GM12891 (cell line): Measurements from ENCODE around the gene SPATA9.

Source experiments
- PAX5 ChIP-seq: IDR thresholded peaks from 2 replicates; pipeline ENCODE4 v1.6.1; 2011; ENCODE audit warnings: low read length, moderate library complexity, mild to moderate bottlenecking; ENCODE audit not compliant: insufficient read depth, severe bottlenecking
- POLR2A ChIP-seq: IDR thresholded peaks from 2 replicates; pipeline ENCODE4 v1.6.1; 2011; ENCODE audit warnings: low read depth, low read length, control low read depth
- POLR2AphosphoS5 ChIP-seq: IDR thresholded peaks from 2 replicates; pipeline ENCODE4 v1.6.1; 2011; ENCODE audit warnings: low read depth, low read length, control low read depth
- POU2F2 ChIP-seq: IDR thresholded peaks from 2 replicates; pipeline ENCODE4 v1.6.1; 2011; ENCODE audit warnings: low read depth, mild to moderate bottlenecking, control low read depth, low read length, moderate library complexity
- TAF1 ChIP-seq: IDR thresholded peaks from 2 replicates; pipeline ENCODE4 v1.6.1; 2011; ENCODE audit warnings: low read depth, low read length, control low read depth

DNA sequence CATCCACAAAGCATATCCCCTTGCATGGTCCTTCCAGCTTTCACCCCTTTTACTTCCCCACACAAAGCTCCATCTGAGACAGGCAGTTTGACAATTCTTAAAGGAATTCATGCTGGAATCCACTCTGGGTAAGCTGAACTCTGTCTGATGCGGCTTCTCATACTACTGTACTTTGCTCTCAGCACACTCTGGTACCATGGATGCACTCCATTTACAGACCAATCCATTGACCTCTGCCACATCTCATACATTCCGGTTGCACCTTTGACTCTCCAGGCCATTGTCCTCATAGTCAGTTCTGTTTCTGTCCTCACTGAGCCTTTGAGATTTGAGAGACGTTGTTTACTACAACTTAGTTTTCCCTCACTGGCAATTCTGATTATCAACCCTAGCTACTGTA is 12.2 kb downstream of the SPATA9 start:
- TF ChIP-seq POLR2AphosphoS5 (no peak), POLR2A (no peak), TAF1 (no peak), POU2F2 (no peak), PAX5 (no peak)
